ENCODE data around the gene OR11H6.
"Not testable (repeated sequence)": the region's sequence is repeated elsewhere in the genome, so short reads cannot be mapped to it uniquely, and the experiment has no call there.

The OR11H6 gene

DNA sequence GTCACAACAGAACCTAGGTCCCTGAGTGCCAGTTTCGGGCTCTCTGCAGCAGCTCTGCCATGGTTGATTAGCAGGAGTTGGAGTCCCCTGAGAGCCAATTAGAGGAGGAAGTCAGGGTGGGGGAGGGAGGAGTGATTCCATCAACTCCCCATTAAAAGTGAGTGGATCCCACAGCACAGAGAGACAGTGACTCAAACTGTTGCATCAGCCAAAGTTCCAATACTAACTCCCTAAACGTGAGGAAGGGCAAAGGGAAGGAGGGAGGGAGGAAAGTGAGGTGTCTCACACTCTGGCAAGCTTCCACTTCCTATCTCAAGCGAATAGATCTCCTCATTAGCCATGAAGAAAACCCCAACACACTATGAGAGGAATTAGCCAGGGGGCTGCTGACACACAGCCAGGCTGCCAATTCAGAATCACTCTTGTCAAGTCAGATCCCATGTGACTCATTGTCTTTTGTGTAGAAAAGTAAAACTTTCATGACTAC is 39.2 kb downstream of the OR11H6 start:
- DNase-seq (ENCODE audit: low read depth in 3 of 3, low spot score in 1 of 3): no peak

DNA sequence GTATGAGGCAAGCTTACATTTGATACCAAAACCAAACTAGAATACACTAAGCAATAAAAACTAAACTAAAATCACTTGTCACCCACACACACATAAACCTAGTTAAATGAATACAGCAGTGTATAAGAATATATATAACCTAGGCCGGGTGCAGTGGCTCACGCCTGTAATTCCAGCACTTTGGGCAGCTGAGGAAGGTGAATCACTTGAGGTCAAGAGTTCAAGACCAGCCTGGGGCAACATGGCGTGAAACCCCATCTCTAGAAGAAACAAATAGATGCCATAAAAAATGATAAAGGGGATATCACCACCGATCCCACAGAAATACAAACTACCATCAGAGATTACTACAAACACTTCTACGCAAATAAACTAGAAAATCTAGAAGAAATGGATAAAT is 40.9 kb downstream of the OR11H6 start:
- not testable (repeated sequence) for DNase-seq (ENCODE audit: low read depth in 3 of 3, low spot score in 1 of 3)

DNA sequence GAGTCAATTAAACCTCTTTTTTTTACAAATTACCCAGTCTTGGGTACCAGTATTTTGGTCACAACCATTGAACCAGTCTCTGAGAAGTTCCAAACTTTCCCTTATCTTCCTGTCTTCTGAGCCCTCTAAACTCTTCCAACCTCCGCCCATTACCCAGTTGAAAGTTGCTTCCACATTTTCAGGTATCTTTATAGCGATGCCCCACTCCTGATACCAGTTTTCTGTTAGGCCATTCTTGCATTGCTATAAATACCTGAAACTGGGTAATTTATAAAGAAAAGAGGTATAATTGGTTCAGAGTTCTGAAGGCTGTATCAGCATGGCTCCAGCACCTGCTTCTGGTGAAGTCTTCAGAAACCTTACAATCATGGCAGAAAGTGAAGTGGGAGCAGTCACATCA is 50.6 kb downstream of the OR11H6 start:
- DNase-seq (ENCODE audit: low read depth in 3 of 3, low spot score in 1 of 3): no peak
